Transverse colon (tissue), 3 donors: Measurements from ENCODE around the gene DMRTC1B.
"Not testable (repeated sequence)": the region's sequence is repeated elsewhere in the genome, so short reads cannot be mapped to it uniquely, and the experiment has no call there.

Experiments
- CTCF ChIP-seq, 5 experiments: fragments of 200-600 bp in 3 of 5; fragments of 450-650 bp in 2 of 5; sonication (generic) in 3 of 5; IDR thresholded peaks; 1 replicate in 2 of 5; 2 replicates in 3 of 5; pipeline ENCODE4 v1.5.1; 2016 to 2017; ENCODE audit warnings: antibody characterized with exemption in 5 of 5, inconsistent platforms in 3 of 5, mild to moderate bottlenecking in 2 of 5, moderate library complexity in 1 of 5
- POLR2A ChIP-seq: fragments of 450-650 bp; IDR thresholded peaks from one replicate; pipeline ENCODE4 v1.6.1; 2016; ENCODE audit warnings: antibody characterized with exemption, mild to moderate bottlenecking, moderate library complexity

- not testable (repeated sequence) for TF ChIP-seq CTCF (IDR thresholded peaks at IDR 0.05); POLR2A
Observed at GRCh38 chrX:72733636-72734035, 43.1 kb upstream of the DMRTC1B start.
